H9 (cell line): ENCODE measurements around the gene XPC. TPM values are rescaled to one million over a fixed set of nuclear protein-coding genes. Genes with fewer than 3 reads are reported as not detected.

ENCODE experiments used
- DNase-seq: peaks from one replicate; pipeline ENCODE4 v3.0.0-alpha.2; 2017
- H2AFZ ChIP-seq: one replicate; pipeline ENCODE4 v1.6.1; 2013; ENCODE audit warnings: mild to moderate bottlenecking, low read length, control low read depth, moderate library complexity
- H2AK5ac ChIP-seq: 2 replicates; pipeline ENCODE4 v1.6.1; 2013; ENCODE audit warnings: low read length, control low read depth, mixed read lengths; ENCODE audit not compliant: insufficient read length
- H2BK120ac ChIP-seq: one replicate; pipeline ENCODE4 v1.6.1; 2013; ENCODE audit warnings: low read depth, mild to moderate bottlenecking, low read length, control low read depth, inconsistent platforms; ENCODE audit not compliant: poor library complexity, severe bottlenecking
- H2BK12ac ChIP-seq: 2 replicates; pipeline ENCODE4 v1.6.1; 2013; ENCODE audit warnings: low read length, control low read depth, mixed read lengths, low read depth; ENCODE audit not compliant: insufficient read length
- H2BK15ac ChIP-seq: 2 replicates; pipeline ENCODE4 v1.6.1; 2013; ENCODE audit warnings: low read depth, low read length, control low read depth
- H2BK20ac ChIP-seq: one replicate; pipeline ENCODE4 v1.6.1; 2013; ENCODE audit warnings: low read depth, mild to moderate bottlenecking, low read length, control low read depth, inconsistent platforms; ENCODE audit not compliant: poor library complexity, severe bottlenecking
- H2BK5ac ChIP-seq: 2 replicates; pipeline ENCODE4 v1.6.1; 2013; ENCODE audit warnings: low read length, control low read depth, mixed read lengths; ENCODE audit not compliant: insufficient read length
- H3K14ac ChIP-seq: 2 replicates; pipeline ENCODE4 v1.6.1; 2013; ENCODE audit warnings: low read length, control low read depth; ENCODE audit not compliant: insufficient read depth
- H3K18ac ChIP-seq: 2 replicates; pipeline ENCODE4 v1.6.1; 2013; ENCODE audit warnings: low read depth, mild to moderate bottlenecking, mixed read lengths, low read length, control low read depth; ENCODE audit not compliant: insufficient read length
- H3K23ac ChIP-seq: 2 replicates; pipeline ENCODE4 v1.6.1; 2013; ENCODE audit warnings: low read length, control low read depth, mixed read lengths, low read depth; ENCODE audit not compliant: insufficient read length
- H3K23me2 ChIP-seq: 2 replicates; pipeline ENCODE4 v1.6.1; 2013; ENCODE audit warnings: low read depth, mild to moderate bottlenecking, mixed read lengths, low read length, control low read depth; ENCODE audit not compliant: insufficient read length, poor library complexity, severe bottlenecking
- H3K27ac ChIP-seq: 2 replicates; pipeline ENCODE4 v1.5.1; 2013; ENCODE audit warnings: low read length, control low read depth, mixed read lengths, low read depth; ENCODE audit not compliant: insufficient read length
- H3K27me3 ChIP-seq: 2 replicates; pipeline ENCODE4 v1.6.1; 2013; ENCODE audit warnings: low read length, control low read depth, inconsistent platforms; ENCODE audit not compliant: insufficient read depth
- H3K4ac ChIP-seq: 2 replicates; pipeline ENCODE4 v1.6.1; 2013; ENCODE audit warnings: low read depth, mild to moderate bottlenecking, control low read depth, inconsistent platforms, low read length, moderate library complexity
- H3K4me1 ChIP-seq: 2 replicates; pipeline ENCODE4 v1.6.1; 2013; ENCODE audit warnings: low read length, control low read depth, inconsistent platforms; ENCODE audit not compliant: insufficient read depth
- H3K4me2 ChIP-seq: 2 replicates; pipeline ENCODE4 v1.6.1; 2013; ENCODE audit warnings: low read length, control low read depth, mixed read lengths; ENCODE audit not compliant: insufficient read length, insufficient read depth
- H3K56ac ChIP-seq: 2 replicates; pipeline ENCODE4 v1.6.1; 2013; ENCODE audit warnings: low read depth, mild to moderate bottlenecking, mixed read lengths, low read length, control low read depth; ENCODE audit not compliant: insufficient read length
- H3K79me1 ChIP-seq: 2 replicates; pipeline ENCODE4 v1.6.1; 2013; ENCODE audit warnings: low read depth, mild to moderate bottlenecking, moderate library complexity, low read length, control low read depth, inconsistent platforms; ENCODE audit not compliant: insufficient read depth, poor library complexity, severe bottlenecking
- H3K79me2 ChIP-seq: 2 replicates; pipeline ENCODE4 v1.6.1; 2013; ENCODE audit warnings: low read length, control low read depth, inconsistent platforms; ENCODE audit not compliant: insufficient read depth
- H3K9ac ChIP-seq: 2 replicates; pipeline ENCODE4 v1.6.1; 2013; ENCODE audit warnings: low read length, control low read depth, mixed read lengths; ENCODE audit not compliant: insufficient read length; ENCODE audit errors: extremely low read depth
- H3K9me3 ChIP-seq: one replicate; pipeline ENCODE4 v1.6.1; 2013; ENCODE audit warnings: low read depth, low read length, inconsistent platforms; ENCODE audit not compliant: control insufficient read depth
- H3T11ph ChIP-seq: one replicate; pipeline ENCODE4 v1.6.1; 2013; ENCODE audit warnings: mild to moderate bottlenecking, low read length, control low read depth, inconsistent platforms
- H4K20me1 ChIP-seq: one replicate; pipeline ENCODE4 v1.6.1; 2013; ENCODE audit not compliant: control insufficient read depth, insufficient read length, insufficient read depth
- H4K5ac ChIP-seq: 2 replicates; pipeline ENCODE4 v1.6.1; 2013; ENCODE audit warnings: low read depth, mild to moderate bottlenecking, mixed read lengths, low read length, control low read depth; ENCODE audit not compliant: insufficient read length
- H4K8ac ChIP-seq: replicated peaks from 2 replicates; pipeline ENCODE4 v1.6.1; 2013; ENCODE audit warnings: low read length, control low read depth, mixed read lengths, low read depth; ENCODE audit not compliant: insufficient read length
- H4K91ac ChIP-seq: 2 replicates; pipeline ENCODE4 v1.6.1; 2013; ENCODE audit warnings: low read depth, mild to moderate bottlenecking, moderate library complexity, mixed read lengths, low read length, control low read depth; ENCODE audit not compliant: insufficient read length
- H3K27ac Mint-ChIP-seq, 3 experiments: 2 replicates in 2 of 3; 3 replicates in 1 of 3; pipeline ENCODE4 v1.8.0; 2020 to 2021; ENCODE audit warnings: mixed read lengths in 3 of 3, mild to moderate bottlenecking in 1 of 3, moderate library complexity in 1 of 3
- H3K27me3 Mint-ChIP-seq: 2 replicates; pipeline ENCODE4 v1.8.0; 2021; ENCODE audit warnings: low read depth, mild to moderate bottlenecking, moderate library complexity, mixed read lengths
- H3K36me3 Mint-ChIP-seq, 3 experiments: 2 replicates in 2 of 3; 3 replicates in 1 of 3; pipeline ENCODE4 v1.8.0; 2020 to 2021; ENCODE audit warnings: low read depth in 3 of 3, mixed read lengths in 3 of 3; ENCODE audit not compliant: insufficient read depth in 1 of 3
- H3K4me1 Mint-ChIP-seq, 2 experiments: 2 replicates each; pipeline ENCODE4 v1.8.0; 2020; ENCODE audit warnings: mixed read lengths in 2 of 2
- H3K4me3 Mint-ChIP-seq, 2 experiments: 2 replicates in 1 of 2; 3 replicates in 1 of 2; pipeline ENCODE4 v1.8.0; 2020 to 2021; ENCODE audit warnings: mild to moderate bottlenecking in 2 of 2, mixed read lengths in 2 of 2, moderate library complexity in 1 of 2
- H3K9me3 Mint-ChIP-seq, 2 experiments: 2 replicates in 1 of 2; 3 replicates in 1 of 2; pipeline ENCODE4 v1.8.0; 2020; ENCODE audit warnings: mild to moderate bottlenecking in 2 of 2, mixed read lengths in 2 of 2, moderate library complexity in 1 of 2
- WGBS: extraction: QIAGEN DNeasy Blood & Tissue Kit; methylation state at CpG from one replicate; pipeline ENCODE4 v1.1.7; 2013; ENCODE audit warnings: missing lambda C conversion rate, low lambda C conversion rate, mixed read lengths; ENCODE audit not compliant: insufficient read length; ENCODE audit errors: extremely low coverage; 5-methylcytosine and 5-hydroxymethylcytosine counted together
- total RNA-seq: library from RNA; stranded (reverse); gene quantifications from 2 replicates; pipeline ENCODE4 v1.2.1, GENCODE V29; 2021
- TF ChIP-seq, protein P1 (sequence below): fragments of 200-600 bp; sonication (generic); conservative IDR thresholded peaks from 3 replicates; pipeline ENCODE4 v1.8.0; 2021; ENCODE audit warnings: antibody characterized with exemption, mild to moderate bottlenecking

The XPC gene
- total RNA-seq, 1 experiment from 2014 or later = 30.3 TPM

DNA sequence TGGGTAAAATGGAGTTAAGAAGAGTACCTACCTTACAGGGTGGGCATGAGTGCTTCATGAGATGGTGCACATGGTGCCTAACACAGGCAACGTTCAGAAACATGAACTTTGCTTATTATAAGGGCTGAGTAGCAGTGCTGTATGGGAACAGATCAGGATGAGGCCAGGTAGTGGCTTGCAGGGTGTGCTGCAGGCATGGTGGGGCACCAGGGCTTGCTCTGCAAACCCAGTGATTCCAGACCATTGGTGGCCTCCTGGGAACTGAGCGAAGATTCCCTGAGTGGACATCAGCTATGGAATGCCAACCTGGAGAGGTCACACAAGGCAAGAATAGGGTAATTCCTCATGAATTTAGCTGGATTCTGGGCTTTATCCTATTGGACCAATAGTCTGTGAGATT is 37.7 kb downstream of the XPC start:
- no peak overlapping the region for H2BK15ac ChIP-seq
- H3K4me1 ChIP-seq = no peaks in the 10 kb centered on the region; the same call in 1 of the 2 replicates
- H3T11ph ChIP-seq = no peak overlapping the region
- H3K36me3 Mint-ChIP-seq = peaks cover 9 to 63% (median 22%) of the 10 kb centered on the region in 3 experiments; a peak in 6 of 7 replicates
- H3K14ac ChIP-seq = no peak overlapping the region
- no peaks in the 10 kb centered on the region for H3K23me2 ChIP-seq
- no peak overlapping the region for H3K27ac Mint-ChIP-seq
- H3K4me1 Mint-ChIP-seq = peaks cover 4 to 10% of the 10 kb centered on the region in 2 experiments; a peak in 3 of 4 replicates
- H3K18ac ChIP-seq = no peak overlapping the region
- H3K9me3 Mint-ChIP-seq = no peaks in the 10 kb centered on the region
- H3K79me1 ChIP-seq = no peaks in the 10 kb centered on the region
- no peak overlapping the region for H3K9ac ChIP-seq
- no peak overlapping the region for H3K56ac ChIP-seq
- no peak overlapping the region for H2BK20ac ChIP-seq
- TF ChIP-seq, protein P1, sequence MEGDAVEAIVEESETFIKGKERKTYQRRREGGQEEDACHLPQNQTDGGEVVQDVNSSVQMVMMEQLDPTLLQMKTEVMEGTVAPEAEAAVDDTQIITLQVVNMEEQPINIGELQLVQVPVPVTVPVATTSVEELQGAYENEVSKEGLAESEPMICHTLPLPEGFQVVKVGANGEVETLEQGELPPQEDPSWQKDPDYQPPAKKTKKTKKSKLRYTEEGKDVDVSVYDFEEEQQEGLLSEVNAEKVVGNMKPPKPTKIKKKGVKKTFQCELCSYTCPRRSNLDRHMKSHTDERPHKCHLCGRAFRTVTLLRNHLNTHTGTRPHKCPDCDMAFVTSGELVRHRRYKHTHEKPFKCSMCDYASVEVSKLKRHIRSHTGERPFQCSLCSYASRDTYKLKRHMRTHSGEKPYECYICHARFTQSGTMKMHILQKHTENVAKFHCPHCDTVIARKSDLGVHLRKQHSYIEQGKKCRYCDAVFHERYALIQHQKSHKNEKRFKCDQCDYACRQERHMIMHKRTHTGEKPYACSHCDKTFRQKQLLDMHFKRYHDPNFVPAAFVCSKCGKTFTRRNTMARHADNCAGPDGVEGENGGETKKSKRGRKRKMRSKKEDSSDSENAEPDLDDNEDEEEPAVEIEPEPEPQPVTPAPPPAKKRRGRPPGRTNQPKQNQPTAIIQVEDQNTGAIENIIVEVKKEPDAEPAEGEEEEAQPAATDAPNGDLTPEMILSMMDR = no peak
- no peak overlapping the region for H3K23ac ChIP-seq
- H3K4me2 ChIP-seq = no peak overlapping the region
- H3K4me3 Mint-ChIP-seq = no peak overlapping the region
- H2BK12ac ChIP-seq = no peak overlapping the region
- no CpG with 5 or more reads among the region's 2 CpGs for WGBS
- H4K91ac ChIP-seq = no peak overlapping the region
- no peak overlapping the region for H4K8ac ChIP-seq
- H3K27me3 ChIP-seq = no peaks in the 10 kb centered on the region
- H3K27me3 Mint-ChIP-seq = no peaks in the 10 kb centered on the region; the same call in 1 of the 2 replicates
- no peak overlapping the region for H2BK5ac ChIP-seq
- no peak overlapping the region for H4K5ac ChIP-seq
- H2BK120ac ChIP-seq = no peak overlapping the region
- no peak overlapping the region for H2AFZ ChIP-seq
- H3K9me3 ChIP-seq = no peaks in the 10 kb centered on the region
- DNase-seq = no peak
- H3K4ac ChIP-seq = no peak overlapping the region
- H2AK5ac ChIP-seq = no peak overlapping the region
- no peaks in the 10 kb centered on the region for H3K79me2 ChIP-seq
- H3K27ac ChIP-seq = no peak overlapping the region
- peaks cover 2% of the 10 kb centered on the region for H4K20me1 ChIP-seq
